CD4-positive, alpha-beta T cell treated with Interleukin-15 for 1 hour (primary cell): ENCODE measurements around the gene RBFOX1.

Experiments
- DNase-seq: peaks from one replicate; pipeline ENCODE4 v3.0.0-alpha.2; 2020

The RBFOX1 gene

GRCh38 chr16:7534749-7535148 lies 202.1 kb downstream of the RBFOX1 start:
- DNase-seq: no peak

GRCh38 chr16:7541026-7541425 lies 208.4 kb downstream of the RBFOX1 start:
- no peak for DNase-seq

GRCh38 chr16:7545251-7545650 lies 212.6 kb downstream of the RBFOX1 start:
- DNase-seq: no peak

- no peak for DNase-seq
These were observed 214.3 kb downstream of the RBFOX1 start for GRCh38 chr16:7546948-7547347.

- no peak for DNase-seq
These were observed 215.1 kb downstream of the RBFOX1 start for GRCh38 chr16:7547736-7548135.

GRCh38 chr16:7548796-7549318 lies 216.2 kb downstream of the RBFOX1 start:
- no peak for DNase-seq

- no peak for DNase-seq
These were observed 217.5 kb downstream of the RBFOX1 start for GRCh38 chr16:7550096-7550495.

GRCh38 chr16:7555459-7555858 lies 222.8 kb downstream of the RBFOX1 start:
- DNase-seq: no peak

GRCh38 chr16:7561908-7562405 lies 229.3 kb downstream of the RBFOX1 start:
- DNase-seq: no peak

GRCh38 chr16:7566360-7566759 lies 233.7 kb downstream of the RBFOX1 start:
- DNase-seq: no peak

GRCh38 chr16:7571366-7571765 lies 238.7 kb downstream of the RBFOX1 start:
- no peak for DNase-seq

- DNase-seq: no peak
These were observed 244.9 kb downstream of the RBFOX1 start for GRCh38 chr16:7577588-7577987.

GRCh38 chr16:7579454-7579853 lies 246.8 kb downstream of the RBFOX1 start:
- DNase-seq: no peak

- no peak for DNase-seq
These were observed 248.5 kb downstream of the RBFOX1 start for GRCh38 chr16:7581175-7581574.

GRCh38 chr16:7583396-7583795 lies 250.8 kb downstream of the RBFOX1 start:
- DNase-seq: no peak

GRCh38 chr16:7584561-7584960 lies 251.9 kb downstream of the RBFOX1 start:
- no peak for DNase-seq

GRCh38 chr16:7585705-7586104 lies 253.1 kb downstream of the RBFOX1 start:
- DNase-seq: no peak

GRCh38 chr16:7590934-7591333 lies 258.3 kb downstream of the RBFOX1 start:
- DNase-seq: no peak

- no peak for DNase-seq
These were observed 263.7 kb downstream of the RBFOX1 start for GRCh38 chr16:7596308-7596707.

- DNase-seq: no peak
These were observed 265.0 kb downstream of the RBFOX1 start for GRCh38 chr16:7597677-7598076.

- no peak for DNase-seq
These were observed 268.5 kb downstream of the RBFOX1 start for GRCh38 chr16:7601100-7601499.

- DNase-seq: no peak
These were observed 269.8 kb downstream of the RBFOX1 start for GRCh38 chr16:7602291-7602950.

GRCh38 chr16:7605812-7606211 lies 273.2 kb downstream of the RBFOX1 start:
- DNase-seq: no peak

GRCh38 chr16:7612671-7613070 lies 280.0 kb downstream of the RBFOX1 start:
- DNase-seq: no peak

GRCh38 chr16:7613518-7613917 lies 280.9 kb downstream of the RBFOX1 start:
- DNase-seq: no peak
